ENCODE data around the gene TIMELESS.

- TF ChIP-seq CTCF (conservative IDR thresholded peaks at IDR 0.05; ENCODE audit: low read length) (peak; percentile 75), EZH2phosphoT487 (IDR thresholded peaks at IDR 0.05; ENCODE audit: borderline replicate concordance, low read depth, low read length) (no peak)
Observed at GRCh38 chr12:56468216-56469006, 19.2 kb upstream of the TIMELESS start, which contains the start of gene SPRYD4.

Data from OCI-LY7 (cell line).